Mucosa of gallbladder (tissue), 1 donor: Measurements from ENCODE around the gene NLRP7. TPM values are rescaled to one million over a fixed set of nuclear protein-coding genes. Genes with fewer than 3 reads are reported as not detected.
"Not testable (repeated sequence)": the region's sequence is repeated elsewhere in the genome, so short reads cannot be mapped to it uniquely, and the experiment has no call there.

Experiments used
- DNase-seq: peaks from one replicate; pipeline ENCODE4 v3.0.0-alpha.2; 2020; ENCODE audit warnings: low spot score
- total RNA-seq: library from RNA; stranded (reverse); gene quantifications from one replicate; pipeline ENCODE4 v1.2.1, GENCODE V29; 2021
- donor health status: DM: no; HTN: no; CAD: no.

The NLRP7 gene
- total RNA-seq, result not detected

- DNase-seq, result no peak
These were observed at the start of gene NLRP7 for GRCh38 chr19:54947381-54947780. NLRP7 (minus strand) TSS chr19:54947530.

GRCh38 chr19:54995561-54995960, 48.2 kb upstream of the NLRP7 start:
- DNase-seq, result no peak

- DNase-seq, result not testable (repeated sequence)
These were observed 42.2 kb upstream of the NLRP7 start for GRCh38 chr19:54989531-54989930.

- DNase-seq, result not testable (repeated sequence)
These were observed 35.2 kb upstream of the NLRP7 start for GRCh38 chr19:54982562-54982961.

GRCh38 chr19:54973229-54974090, 26.1 kb upstream of the NLRP7 start:
- DNase-seq, result not testable (repeated sequence)

- not testable (repeated sequence) for DNase-seq
These were observed 24.1 kb upstream of the NLRP7 start for GRCh38 chr19:54971446-54971845.

- DNase-seq, result no peak
These were observed 22.3 kb upstream of the NLRP7 start for GRCh38 chr19:54969647-54970046.

- DNase-seq, result no peak
These were observed 20.3 kb upstream of the NLRP7 start for GRCh38 chr19:54967611-54968010.

GRCh38 chr19:54965055-54965454, 17.7 kb upstream of the NLRP7 start:
- DNase-seq, result not testable (repeated sequence)

- no peak for DNase-seq
These were observed 12.5 kb upstream of the NLRP7 start for GRCh38 chr19:54959840-54960239.

GRCh38 chr19:54955376-54955775, 8.0 kb upstream of the NLRP7 start:
- DNase-seq, result no peak

- not testable (repeated sequence) for DNase-seq
These were observed 6.0 kb upstream of the NLRP7 start for GRCh38 chr19:54953345-54953713.

GRCh38 chr19:54952591-54953344, 5.4 kb upstream of the NLRP7 start:
- DNase-seq, result no peak

GRCh38 chr19:54950580-54950979, 3.2 kb upstream of the NLRP7 start:
- not testable (repeated sequence) for DNase-seq

GRCh38 chr19:54949412-54949811, 2.1 kb upstream of the NLRP7 start:
- DNase-seq, result no peak

- DNase-seq, result not testable (repeated sequence)
These were observed 3.5 kb downstream of the NLRP7 start for GRCh38 chr19:54943772-54944361.

- DNase-seq, result not testable (repeated sequence)
These were observed 7.8 kb downstream of the NLRP7 start for GRCh38 chr19:54939538-54939937.

- DNase-seq, result no peak
These were observed 8.4 kb downstream of the NLRP7 start for GRCh38 chr19:54938906-54939305.

- DNase-seq, result no peak
These were observed 9.4 kb downstream of the NLRP7 start for GRCh38 chr19:54937926-54938325.

GRCh38 chr19:54928299-54928698, 19.0 kb downstream of the NLRP7 start:
- no peak for DNase-seq

GRCh38 chr19:54923276-54923675, 24.1 kb downstream of the NLRP7 start:
- DNase-seq, result no peak

- DNase-seq, result no peak
These were observed 26.2 kb downstream of the NLRP7 start for GRCh38 chr19:54921082-54921481.
